Activated CD4-positive, alpha-beta T cell treated with anti-CD3 and anti-CD28 coated beads, Interleukin-2, amount 10 ng/mL, durations not matched to agents 7 days and 5 days (primary cell): ENCODE measurements around the gene AMFR. TPM values are rescaled to one million over a fixed set of nuclear protein-coding genes. Genes with fewer than 3 reads are reported as not detected.

Experiments
- CTCF ChIA-PET: fragments of 350-600 bp; sonication (Branson Sonifier 250); formaldehyde crosslinking; loops from one replicate; lab custom pipeline; 2021; ENCODE audit warnings: antibody characterized with exemption; lab: Charles Lee
- POLR2A ChIA-PET: fragments of 350-600 bp; sonication (Branson Sonifier 250); formaldehyde crosslinking; loops from one replicate; lab custom pipeline; 2021; ENCODE audit warnings: antibody characterized with exemption; lab: Charles Lee
- DNase-seq: peaks from one replicate; pipeline ENCODE4 v3.0.0-alpha.2; 2020
- H3K27ac Mint-ChIP-seq: one replicate; pipeline ENCODE4 v1.8.0; 2021; ENCODE audit warnings: mild to moderate bottlenecking, moderate library complexity, mixed read lengths
- H3K27me3 Mint-ChIP-seq: one replicate; pipeline ENCODE4 v1.8.0; 2021; ENCODE audit warnings: mixed read lengths
- H3K36me3 Mint-ChIP-seq: one replicate; pipeline ENCODE4 v1.8.0; 2021; ENCODE audit warnings: low read depth, mixed read lengths
- H3K4me1 Mint-ChIP-seq: one replicate; pipeline ENCODE4 v1.8.0; 2021; ENCODE audit warnings: mixed read lengths
- H3K4me3 Mint-ChIP-seq: one replicate; pipeline ENCODE4 v1.8.0; 2021; ENCODE audit warnings: mild to moderate bottlenecking, moderate library complexity, mixed read lengths
- H3K9me3 Mint-ChIP-seq: one replicate; pipeline ENCODE4 v1.8.0; 2021; ENCODE audit warnings: mixed read lengths
- total RNA-seq, 2 experiments: library from RNA; stranded (reverse); gene quantifications; one replicate each; pipeline ENCODE4 v1.2.3, GENCODE V29; 2021

Gene AMFR
- total RNA-seq, 2 experiments from 2014 or later = 52.5 to 58.5 TPM

DNA sequence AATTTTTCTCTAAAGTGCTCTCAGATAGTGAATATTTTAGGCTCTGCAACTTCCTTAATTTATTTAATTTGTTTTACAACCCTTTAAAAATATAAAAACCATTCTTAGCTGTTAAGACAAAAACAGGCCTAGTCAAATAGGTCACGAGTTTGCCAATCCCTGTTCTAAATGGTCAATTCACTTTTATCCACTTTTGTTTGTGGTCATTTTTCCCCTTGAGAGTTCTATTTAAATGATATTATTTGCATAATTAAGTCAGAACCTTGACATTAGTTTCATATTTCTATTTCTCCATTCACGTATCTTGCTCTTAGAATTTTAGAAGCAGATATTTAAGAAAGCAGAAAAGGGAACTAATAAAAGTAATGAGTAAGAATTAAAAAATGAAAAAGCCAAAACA, 4.0 kb downstream of the AMFR start:
- H3K27me3 Mint-ChIP-seq = no peaks in the 10 kb centered on the region
- ChIA-PET POLR2A (no interaction called here), CTCF (no interaction called here)
- no peak overlapping the region for H3K27ac Mint-ChIP-seq
- no peak for DNase-seq
- no peaks in the 10 kb centered on the region for H3K9me3 Mint-ChIP-seq
- H3K4me3 Mint-ChIP-seq = no peak overlapping the region
- peaks cover 8% of the 10 kb centered on the region for H3K36me3 Mint-ChIP-seq
- H3K4me1 Mint-ChIP-seq = peaks cover 39% of the 10 kb centered on the region

DNA sequence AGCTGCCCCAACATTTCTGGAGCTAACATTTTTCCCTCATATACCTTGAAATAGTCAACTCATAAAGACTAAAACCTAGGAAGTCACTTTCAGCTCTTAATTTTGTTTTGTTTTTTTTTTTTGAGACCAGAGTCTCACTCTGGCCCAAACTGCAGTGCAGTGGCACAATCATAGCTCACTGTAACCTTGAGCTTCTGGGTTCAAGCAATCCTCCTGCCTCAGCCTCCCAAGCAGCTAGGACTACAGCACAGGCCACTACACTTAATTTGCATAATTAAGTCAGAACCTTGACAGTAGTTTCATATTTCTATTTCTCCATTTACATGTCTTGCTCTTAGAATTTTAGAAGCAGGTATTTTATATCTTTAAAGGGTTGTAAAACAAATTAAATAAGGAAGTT, 4.7 kb downstream of the AMFR start:
- Mint-ChIP-seq H3K9me3 (no peaks in the 10 kb centered on the region), H3K4me1 (peaks cover 39% of the 10 kb centered on the region), H3K27me3 (no peaks in the 10 kb centered on the region), H3K36me3 (peaks cover 12% of the 10 kb centered on the region), H3K27ac (no peak overlapping the region), H3K4me3 (no peak overlapping the region)
- ChIA-PET POLR2A (no interaction called here), CTCF (interaction anchor here (0.6 to 2.2 kb wide), 3 partner anchors 9 to 1698 kb away, joined by 3 to 8 read pairs (median 6); no protein-coding TSS in a partner anchor)
- DNase-seq = no peak

GRCh38 chr16:56419740-56420548, 5.4 kb downstream of the AMFR start:
- no peak for DNase-seq
- CTCF ChIA-PET = interaction anchor here (0.6 to 2.2 kb wide), 3 partner anchors 9 to 1699 kb away, joined by 3 to 8 read pairs (median 6); no protein-coding TSS in a partner anchor
- POLR2A ChIA-PET = no interaction called here
- Mint-ChIP-seq H3K4me3 (no peak overlapping the region), H3K9me3 (no peaks in the 10 kb centered on the region), H3K4me1 (peaks cover 39% of the 10 kb centered on the region), H3K27me3 (no peaks in the 10 kb centered on the region), H3K27ac (no peak overlapping the region), H3K36me3 (peaks cover 12% of the 10 kb centered on the region)

- H3K27ac Mint-ChIP-seq = no peak overlapping the region
- peaks cover 13% of the 10 kb centered on the region for H3K36me3 Mint-ChIP-seq
- no peaks in the 10 kb centered on the region for H3K27me3 Mint-ChIP-seq
- H3K9me3 Mint-ChIP-seq = no peaks in the 10 kb centered on the region
- no peak for DNase-seq
- ChIA-PET POLR2A (no interaction called here), CTCF (no interaction called here)
- H3K4me3 Mint-ChIP-seq = no peak overlapping the region
- peaks cover 18% of the 10 kb centered on the region for H3K4me1 Mint-ChIP-seq
These were observed 8.2 kb downstream of the AMFR start for GRCh38 chr16:56417138-56417537.

GRCh38 chr16:56415875-56416274, 9.5 kb downstream of the AMFR start:
- no peaks in the 10 kb centered on the region for H3K27me3 Mint-ChIP-seq
- no peak overlapping the region for H3K27ac Mint-ChIP-seq
- DNase-seq = no peak
- H3K4me1 Mint-ChIP-seq = peaks cover 12% of the 10 kb centered on the region
- POLR2A ChIA-PET = no interaction called here
- H3K4me3 Mint-ChIP-seq = no peak overlapping the region
- H3K9me3 Mint-ChIP-seq = no peaks in the 10 kb centered on the region
- CTCF ChIA-PET = no interaction called here
- peaks cover 19% of the 10 kb centered on the region for H3K36me3 Mint-ChIP-seq

DNA sequence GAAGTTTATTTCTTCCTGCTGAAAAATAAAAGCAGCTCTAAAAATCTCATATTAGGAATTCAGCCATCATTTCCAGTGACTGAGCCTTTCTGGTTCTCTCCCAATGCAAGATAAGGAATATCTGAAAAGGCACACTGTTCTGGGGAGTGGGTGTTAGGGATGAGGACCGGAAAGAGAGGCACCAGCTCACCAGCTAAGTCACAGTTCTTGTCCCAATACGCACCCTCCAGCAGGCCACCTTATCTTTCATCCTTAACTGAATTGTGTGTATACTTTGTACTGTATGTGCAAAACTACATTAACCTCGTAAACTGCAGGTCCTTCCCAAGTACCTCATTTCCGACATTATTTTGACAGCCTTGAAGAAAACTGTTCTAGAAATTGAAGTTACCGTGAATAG, 11.0 kb downstream of the AMFR start:
- Mint-ChIP-seq H3K9me3 (no peaks in the 10 kb centered on the region), H3K27ac (no peak overlapping the region), H3K27me3 (no peaks in the 10 kb centered on the region), H3K4me1 (peaks cover 5% of the 10 kb centered on the region), H3K4me3 (no peak overlapping the region), H3K36me3 (peaks cover 23% of the 10 kb centered on the region)
- POLR2A ChIA-PET = no interaction called here
- CTCF ChIA-PET = interaction anchor here (1.2 kb wide), 1 partner anchor 25 kb away, joined by 3 read pairs; no protein-coding TSS in a partner anchor
- no peak for DNase-seq

- POLR2A ChIA-PET = no interaction called here
- H3K27me3 Mint-ChIP-seq = no peaks in the 10 kb centered on the region
- H3K27ac Mint-ChIP-seq = no peak overlapping the region
- CTCF ChIA-PET = interaction anchor here (1.2 kb wide), 1 partner anchor 24 kb away, joined by 3 read pairs; no protein-coding TSS in a partner anchor
- H3K4me1 Mint-ChIP-seq = peaks cover 4% of the 10 kb centered on the region
- no peaks in the 10 kb centered on the region for H3K9me3 Mint-ChIP-seq
- H3K36me3 Mint-ChIP-seq = peaks cover 28% of the 10 kb centered on the region
- DNase-seq = no peak
- H3K4me3 Mint-ChIP-seq = no peak overlapping the region
These were observed 12.0 kb downstream of the AMFR start for GRCh38 chr16:56413381-56413780.

GRCh38 chr16:56411624-56412023, 13.7 kb downstream of the AMFR start:
- Mint-ChIP-seq H3K4me3 (no peak overlapping the region), H3K36me3 (peaks cover 29% of the 10 kb centered on the region), H3K4me1 (peaks cover 4% of the 10 kb centered on the region), H3K27me3 (no peaks in the 10 kb centered on the region), H3K27ac (no peak overlapping the region), H3K9me3 (no peaks in the 10 kb centered on the region)
- CTCF ChIA-PET = interaction anchor here (0.6 to 1.5 kb wide), 2 partner anchors 9 to 20 kb away, joined by 3 to 6 read pairs; no protein-coding TSS in a partner anchor
- no peak for DNase-seq
- POLR2A ChIA-PET = no interaction called here

DNA sequence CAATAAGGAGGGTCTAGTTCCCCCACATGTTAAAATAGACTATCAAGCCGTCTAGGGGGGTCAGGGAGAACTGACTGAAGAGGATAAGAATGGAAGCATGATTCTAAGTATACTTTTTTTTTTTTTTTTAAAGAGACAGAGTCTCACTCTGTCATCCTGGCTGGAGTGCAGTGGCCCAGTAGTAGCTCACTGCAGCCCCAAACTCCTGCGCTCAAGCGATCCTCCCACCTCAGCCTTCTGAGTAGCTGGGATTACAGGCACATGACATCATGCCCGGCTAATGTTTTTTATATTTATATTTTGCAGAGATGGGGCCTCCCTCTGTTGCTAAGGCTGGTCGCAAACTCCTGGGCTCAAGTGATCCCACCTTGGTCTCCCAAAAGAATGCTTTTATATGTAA, 14.2 kb downstream of the AMFR start:
- no peaks in the 10 kb centered on the region for H3K27me3 Mint-ChIP-seq
- ChIA-PET POLR2A (no interaction called here), CTCF (interaction anchor here (0.6 to 1.5 kb wide), 2 partner anchors 9 to 21 kb away, joined by 3 to 6 read pairs; no protein-coding TSS in a partner anchor)
- DNase-seq = no peak
- no peaks in the 10 kb centered on the region for H3K9me3 Mint-ChIP-seq
- peaks cover 29% of the 10 kb centered on the region for H3K36me3 Mint-ChIP-seq
- no peak overlapping the region for H3K27ac Mint-ChIP-seq
- H3K4me1 Mint-ChIP-seq = peaks cover 4% of the 10 kb centered on the region
- H3K4me3 Mint-ChIP-seq = no peak overlapping the region

DNA sequence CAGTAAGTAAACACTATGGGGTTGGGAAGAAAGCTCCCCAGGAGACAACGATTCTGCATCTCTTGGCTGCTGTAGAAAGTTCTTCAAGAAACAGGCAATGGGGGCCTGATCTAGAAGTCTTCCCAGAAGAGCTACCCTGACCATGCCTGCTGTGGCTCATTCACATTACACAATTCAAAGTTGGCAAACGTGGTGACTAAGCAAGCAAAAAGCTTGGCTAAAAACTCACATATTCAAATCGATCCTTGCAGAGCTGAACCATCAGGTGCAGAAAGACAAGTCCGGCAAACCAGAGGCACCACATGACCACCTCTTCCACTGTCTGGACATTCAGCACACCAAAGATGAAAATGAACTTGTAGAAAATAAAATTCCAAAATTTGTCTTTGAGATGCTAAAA, 16.1 kb downstream of the AMFR start:
- Mint-ChIP-seq H3K27me3 (no peaks in the 10 kb centered on the region), H3K4me1 (peaks cover 4% of the 10 kb centered on the region), H3K36me3 (peaks cover 36% of the 10 kb centered on the region), H3K4me3 (no peak overlapping the region), H3K9me3 (no peaks in the 10 kb centered on the region), H3K27ac (no peak overlapping the region)
- CTCF ChIA-PET = interaction anchor here (1.3 to 2.8 kb wide), 2 partner anchors 11 to 34 kb away, joined by 4 to 8 read pairs; no protein-coding TSS in a partner anchor
- DNase-seq = no peak
- POLR2A ChIA-PET = no interaction called here

GRCh38 chr16:56408379-56409098, 16.8 kb downstream of the AMFR start:
- H3K4me1 Mint-ChIP-seq = peaks cover 4% of the 10 kb centered on the region
- no peak overlapping the region for H3K4me3 Mint-ChIP-seq
- POLR2A ChIA-PET = no interaction called here
- H3K9me3 Mint-ChIP-seq = no peaks in the 10 kb centered on the region
- no peak for DNase-seq
- CTCF ChIA-PET = interaction anchor here (1.3 to 2.8 kb wide), 2 partner anchors 11 to 34 kb away, joined by 4 to 8 read pairs; no protein-coding TSS in a partner anchor
- peaks cover 36% of the 10 kb centered on the region for H3K36me3 Mint-ChIP-seq
- no peaks in the 10 kb centered on the region for H3K27me3 Mint-ChIP-seq
- H3K27ac Mint-ChIP-seq = peak overlapping the region; percentile 21

DNA sequence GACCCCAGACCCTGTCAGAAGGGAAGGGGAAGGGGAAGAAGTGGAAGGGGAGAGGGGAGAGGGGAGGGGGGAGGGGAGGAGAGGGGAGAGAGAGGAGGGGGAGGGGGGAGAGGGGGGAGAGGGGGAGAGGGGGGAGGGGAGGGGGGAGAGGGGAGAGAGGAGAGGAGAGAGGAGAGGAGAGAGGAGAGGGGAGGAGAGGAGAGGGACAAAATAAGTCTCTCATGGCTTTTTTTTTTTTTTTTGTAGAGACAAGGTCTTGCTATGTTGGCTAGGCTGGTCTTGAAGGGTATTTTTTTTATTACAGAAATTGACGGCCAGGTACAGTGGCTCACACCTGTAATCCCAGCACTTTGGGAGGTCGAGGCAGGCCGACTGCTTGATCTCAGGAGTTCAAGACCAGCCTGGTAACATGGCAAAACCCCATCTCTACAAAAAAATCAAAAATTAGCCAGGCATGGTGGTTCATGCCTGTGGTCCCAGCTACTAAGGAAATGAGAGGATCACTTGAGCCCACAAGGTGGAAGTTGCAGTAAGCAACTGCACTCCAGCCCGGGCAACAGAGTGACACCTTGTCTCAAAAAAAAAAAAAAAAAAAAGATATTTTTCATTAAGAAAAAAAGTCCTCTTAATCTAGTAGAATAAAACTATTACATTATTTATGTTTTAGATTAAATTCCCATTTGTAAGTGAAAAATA, 19.2 kb downstream of the AMFR start:
- CTCF ChIA-PET = no interaction called here
- H3K9me3 Mint-ChIP-seq = no peaks in the 10 kb centered on the region
- peaks cover 45% of the 10 kb centered on the region for H3K36me3 Mint-ChIP-seq
- POLR2A ChIA-PET = no interaction called here
- H3K27me3 Mint-ChIP-seq = no peaks in the 10 kb centered on the region
- DNase-seq = no peak
- no peak overlapping the region for H3K27ac Mint-ChIP-seq
- H3K4me1 Mint-ChIP-seq = peaks cover 4% of the 10 kb centered on the region
- H3K4me3 Mint-ChIP-seq = no peak overlapping the region
